GM19468 (cell line): ENCODE data around the gene GCNT1.
"Not testable (repeated sequence)": the region's sequence is repeated elsewhere in the genome, so short reads cannot be mapped to it uniquely, and the experiment has no call there.

Source experiments
- ATAC-seq: cut with Tn5 transposase; IDR thresholded peaks from one replicate; pipeline ENCODE4 v1.9.1; 2021; ENCODE audit warnings: mild to moderate bottlenecking, moderate library complexity, moderate number of reproducible peaks; ENCODE audit not compliant: unreplicated experiment; ENCODE audit errors: extremely low read depth

The GCNT1 gene

DNA sequence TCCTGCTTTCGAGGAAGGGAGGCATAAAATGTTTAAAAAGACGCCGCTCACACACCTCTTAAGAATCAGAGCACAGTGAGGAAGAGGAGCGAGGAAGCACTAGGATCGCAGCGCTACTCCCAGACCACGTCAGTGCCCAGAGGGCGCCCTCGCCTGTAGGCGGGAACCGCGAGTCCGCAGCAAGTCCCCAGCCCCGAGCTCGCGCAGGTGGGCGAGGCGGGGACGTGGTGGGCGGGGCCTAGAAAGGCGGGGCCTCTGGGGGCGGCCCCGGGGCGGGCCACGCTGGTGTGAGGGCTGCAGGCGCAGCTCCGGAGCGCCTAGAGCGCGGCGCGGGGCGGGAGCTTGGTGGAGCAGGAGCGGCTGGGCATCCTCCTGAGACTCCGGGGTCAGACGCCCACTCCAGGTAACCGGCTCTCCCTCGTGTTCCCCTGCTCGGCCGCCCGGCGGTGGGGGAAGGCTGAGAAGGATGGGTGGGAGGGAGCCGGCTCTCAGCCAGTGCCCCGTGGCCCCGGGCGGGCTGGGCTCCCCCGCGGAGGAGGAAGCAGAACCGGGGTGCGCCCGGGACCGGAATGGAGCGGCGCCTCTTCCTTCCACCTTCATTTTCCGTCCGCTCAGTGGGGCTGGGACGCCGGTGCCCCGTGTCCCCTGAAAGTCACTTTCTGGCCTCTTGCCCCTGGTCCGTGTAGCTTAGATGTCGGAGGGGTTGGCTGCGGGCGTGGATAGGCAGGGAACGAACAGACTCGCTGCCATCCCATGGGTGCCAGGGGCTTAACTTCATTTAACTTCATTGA is at the start of gene GCNT1:
GCNT1 (plus strand) TSS at position 280 of the 791 bp plus-strand sequence. CDS start 43,200 bp downstream, outside the sequence.
- ATAC-seq: peak; percentile 85

DNA sequence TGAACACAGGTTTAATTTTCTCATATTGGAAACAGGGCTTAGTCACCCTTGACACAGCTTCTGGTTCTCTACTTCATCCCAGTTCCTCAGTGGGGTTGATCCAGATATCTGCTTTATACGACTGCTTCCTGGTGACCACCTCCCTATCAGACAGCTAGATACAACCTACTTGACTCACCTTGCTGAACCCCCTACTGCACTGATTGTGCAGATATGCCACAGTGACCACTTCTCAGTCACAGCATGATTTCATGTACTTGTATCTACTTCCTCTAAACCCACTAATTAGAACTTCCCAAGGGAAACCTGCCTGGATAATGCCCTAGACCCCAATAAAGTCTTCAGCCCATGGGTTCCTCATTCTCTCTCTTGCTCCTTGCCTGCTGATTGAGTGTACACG is 46.3 kb upstream of the GCNT1 start:
- no peak for ATAC-seq

DNA sequence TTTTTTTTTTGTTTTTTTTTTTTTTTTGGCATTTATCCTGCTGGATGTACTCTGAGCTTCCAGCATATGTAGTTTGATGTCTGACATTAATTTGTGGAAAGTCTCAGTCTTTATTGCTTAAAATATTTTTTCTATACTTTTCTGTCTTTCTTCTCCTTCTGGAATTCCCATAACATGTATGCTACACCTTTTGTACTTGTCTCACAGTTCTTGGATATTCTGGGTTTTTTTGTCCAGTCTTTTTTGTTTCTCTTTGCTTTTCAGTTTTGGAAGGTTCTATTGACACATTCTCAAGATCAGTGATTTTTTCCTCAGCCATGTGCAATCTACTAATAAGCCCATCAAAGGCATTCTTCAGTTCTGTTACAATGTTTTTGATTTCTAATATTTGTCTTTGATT is 45.3 kb upstream of the GCNT1 start:
- no peak for ATAC-seq

DNA sequence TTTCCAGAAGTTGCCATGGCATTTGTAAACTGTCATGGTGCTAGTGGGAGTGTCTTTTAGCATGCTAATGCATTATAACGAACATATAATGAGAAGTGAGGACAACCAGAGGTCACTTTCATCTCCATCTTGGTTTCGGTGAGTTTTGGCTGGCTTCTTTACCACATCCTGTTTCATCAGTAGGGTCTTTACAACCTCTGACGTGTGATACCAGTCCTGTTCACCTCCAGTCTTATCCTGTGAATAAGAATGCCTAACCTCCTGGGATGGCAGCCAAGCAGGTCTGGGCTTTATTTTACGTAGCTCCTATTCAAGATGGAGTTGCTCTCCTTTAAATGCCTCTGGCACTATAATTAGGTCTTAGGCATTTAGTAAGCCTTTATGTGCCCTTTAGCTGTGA is 44.3 kb upstream of the GCNT1 start:
- peak; percentile 81 for ATAC-seq

DNA sequence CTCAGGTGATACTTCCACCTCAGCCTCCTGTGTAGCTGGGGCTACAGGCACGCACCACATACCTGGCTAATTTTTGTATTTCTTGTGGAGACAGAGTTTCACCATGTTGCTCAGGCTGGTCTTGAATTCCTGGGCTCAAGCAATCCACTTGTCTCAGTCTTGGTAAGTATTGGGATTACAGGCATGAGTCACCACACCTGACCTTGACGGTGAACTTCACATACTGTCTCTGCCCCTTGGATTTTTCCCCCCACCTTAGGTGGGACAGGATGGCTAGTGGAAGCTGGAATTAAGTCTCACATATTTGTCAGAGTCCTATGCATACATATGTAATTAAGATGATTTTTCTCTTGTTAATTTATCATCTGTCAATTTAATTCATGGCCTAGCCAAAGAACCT is 43.8 kb upstream of the GCNT1 start:
- ATAC-seq: no peak

DNA sequence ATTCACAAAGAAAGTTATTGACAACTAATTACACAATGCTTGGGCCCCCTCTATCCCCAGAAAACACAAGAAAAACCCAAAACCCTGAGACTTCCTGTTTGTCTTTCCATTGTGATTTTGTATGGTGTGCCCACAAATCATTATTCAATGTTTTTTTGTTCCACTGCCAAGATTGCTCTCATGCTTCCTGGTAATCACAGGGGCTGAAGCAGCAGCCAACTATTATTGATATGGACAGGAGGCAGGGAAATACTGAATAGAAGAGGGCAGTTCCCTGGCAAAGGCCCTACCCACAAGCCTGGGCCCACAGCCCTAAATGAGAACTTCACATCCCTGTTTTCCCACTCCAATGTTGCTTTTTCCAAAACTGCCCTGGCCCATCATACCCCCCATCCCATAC is 43.3 kb upstream of the GCNT1 start:
- no peak for ATAC-seq

DNA sequence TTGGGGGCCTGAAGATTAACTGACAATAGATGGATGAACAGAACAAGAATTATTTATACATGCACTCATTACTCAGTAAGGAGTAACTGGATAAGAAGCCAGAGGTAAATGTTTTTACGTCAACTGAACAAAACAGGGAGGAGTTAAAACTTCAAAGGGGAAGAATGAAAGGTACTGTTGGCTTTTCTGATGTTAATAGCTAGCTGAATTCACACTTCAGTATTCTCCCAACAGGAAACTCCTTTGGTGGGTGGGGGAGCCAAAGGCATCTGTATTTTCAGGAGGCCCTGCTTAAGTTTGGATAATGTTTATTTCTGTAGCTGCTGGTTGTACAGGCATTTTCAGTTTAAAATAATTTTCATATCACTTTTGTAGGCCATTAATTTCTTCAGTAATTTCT is 41.6 kb upstream of the GCNT1 start:
- no peak for ATAC-seq

DNA sequence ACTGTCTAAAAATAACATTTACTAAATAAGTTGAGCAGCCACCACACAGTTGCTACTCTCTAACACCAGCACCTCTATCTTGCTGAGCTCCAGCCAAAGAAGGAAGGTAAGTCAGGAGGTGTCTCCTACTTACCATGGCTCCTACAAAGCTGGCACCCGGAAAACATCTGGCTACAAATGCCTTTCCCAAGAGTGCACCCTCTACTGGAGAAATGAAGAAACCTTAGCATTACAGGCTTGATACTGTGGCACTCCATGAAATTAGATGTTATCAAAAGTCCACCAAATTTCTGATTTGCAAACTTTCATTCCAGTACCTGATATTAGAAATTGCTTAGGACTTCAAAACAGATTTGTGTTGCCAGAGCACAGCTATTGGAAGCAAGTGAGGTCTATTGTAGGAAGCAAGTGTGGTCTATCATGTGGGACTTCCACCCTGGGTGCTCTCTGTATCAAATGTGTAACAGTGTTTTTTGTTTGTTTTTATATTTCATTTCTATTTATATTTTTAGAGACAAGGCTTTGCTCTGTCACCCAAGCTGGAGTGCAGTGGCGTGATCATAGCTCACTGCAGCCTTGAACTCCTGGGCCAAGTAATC is 39.1 kb upstream of the GCNT1 start:
- no peak for ATAC-seq

DNA sequence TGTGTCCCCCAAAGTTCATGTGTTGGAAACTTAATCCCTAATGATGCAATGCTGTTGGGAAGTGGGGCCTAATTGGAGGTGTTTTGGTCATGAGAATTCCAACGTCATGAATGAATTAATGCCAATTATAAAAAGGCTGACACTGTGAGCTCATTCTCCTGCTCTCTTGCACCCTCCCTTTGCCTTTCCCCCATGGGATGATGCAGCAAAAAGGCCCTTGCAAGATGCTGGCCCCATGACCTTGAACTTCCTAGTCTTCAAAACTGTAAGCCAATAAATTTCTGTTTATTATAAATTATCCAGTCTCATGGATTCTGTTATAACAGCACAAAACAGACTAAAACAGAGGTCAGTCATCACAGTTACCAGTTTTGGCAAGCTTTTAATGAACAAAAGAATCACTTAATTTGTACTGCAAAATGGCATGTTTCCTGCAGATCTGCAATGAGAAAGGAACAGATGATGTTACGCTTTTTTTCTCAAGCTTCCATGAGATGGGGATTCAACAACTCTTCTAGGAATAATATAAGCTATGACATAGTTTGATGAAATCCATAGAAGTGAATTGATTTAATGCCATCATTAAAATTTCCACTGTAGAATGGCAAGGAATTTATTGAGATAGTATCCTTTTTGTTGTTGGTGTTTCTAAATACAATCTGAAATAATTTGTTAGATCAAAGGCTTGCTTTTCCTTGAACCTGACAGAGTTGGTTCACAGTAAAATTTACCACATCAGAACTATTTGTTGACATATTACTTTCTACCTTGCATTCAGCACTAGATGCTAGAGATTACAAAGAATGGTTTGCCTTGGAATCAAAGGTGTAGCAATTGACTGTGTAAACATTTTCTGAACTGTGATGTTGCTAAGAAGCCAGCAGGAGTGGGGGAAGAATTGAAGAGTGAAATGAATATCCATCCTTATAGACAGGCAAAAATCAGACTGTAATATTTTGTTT is 35.5 kb upstream of the GCNT1 start:
- ATAC-seq: no peak

DNA sequence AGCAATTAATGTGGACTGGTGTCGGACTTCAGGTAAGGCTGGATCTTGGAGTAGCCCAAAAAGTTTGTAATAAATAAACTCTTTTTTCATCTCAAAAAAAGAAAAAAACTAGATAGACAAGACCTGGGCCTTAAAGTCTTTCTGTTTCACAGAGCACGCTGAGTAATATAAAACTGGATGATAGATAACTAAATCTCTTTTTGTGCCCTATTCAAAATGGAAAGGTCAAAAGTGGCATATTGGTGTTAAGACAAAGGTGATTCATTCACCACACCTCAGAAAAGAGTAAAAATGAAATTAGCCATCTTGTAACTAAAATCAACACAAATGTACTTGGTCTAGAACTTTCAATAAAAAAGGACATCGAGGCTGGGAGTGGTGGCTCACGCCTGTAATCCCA is 34.5 kb upstream of the GCNT1 start:
- no peak for ATAC-seq

DNA sequence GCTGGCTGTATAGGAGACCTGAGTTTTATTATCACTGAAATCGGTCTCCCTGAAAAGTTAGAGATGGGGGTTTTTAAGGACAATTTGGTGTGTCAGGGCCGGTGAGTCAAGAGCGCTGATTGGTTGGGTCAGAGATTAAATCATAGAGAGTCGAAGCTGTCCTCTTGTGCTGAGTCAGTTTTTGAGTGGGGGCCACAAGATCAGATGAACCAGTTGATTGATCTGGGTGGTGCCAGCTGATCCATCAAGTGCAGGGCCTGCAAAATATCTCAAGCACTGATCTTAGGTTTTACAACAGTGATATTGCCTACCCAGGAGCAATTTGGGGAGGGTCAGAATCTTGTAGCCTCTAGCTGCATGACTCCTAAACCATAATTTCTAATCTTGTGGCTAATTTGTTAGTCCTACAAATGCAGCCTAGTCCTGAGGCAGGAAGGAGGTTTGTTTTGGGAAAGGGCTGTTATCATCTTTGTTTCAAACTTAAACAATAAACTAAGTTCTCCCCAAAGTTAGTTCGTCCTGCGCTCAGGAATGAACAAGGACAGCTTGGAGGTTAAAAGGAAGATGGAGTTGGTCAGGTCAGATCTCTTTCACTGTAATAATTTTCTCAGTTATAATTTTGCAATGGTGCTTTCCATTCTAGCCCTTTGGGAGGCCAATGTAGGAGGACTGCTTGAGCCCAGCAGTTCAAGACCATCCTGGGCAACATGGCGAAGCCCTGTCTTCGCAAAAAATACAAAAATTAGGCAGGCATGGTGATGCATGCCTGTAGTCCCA is 33.1 kb upstream of the GCNT1 start:
- no peak for ATAC-seq

DNA sequence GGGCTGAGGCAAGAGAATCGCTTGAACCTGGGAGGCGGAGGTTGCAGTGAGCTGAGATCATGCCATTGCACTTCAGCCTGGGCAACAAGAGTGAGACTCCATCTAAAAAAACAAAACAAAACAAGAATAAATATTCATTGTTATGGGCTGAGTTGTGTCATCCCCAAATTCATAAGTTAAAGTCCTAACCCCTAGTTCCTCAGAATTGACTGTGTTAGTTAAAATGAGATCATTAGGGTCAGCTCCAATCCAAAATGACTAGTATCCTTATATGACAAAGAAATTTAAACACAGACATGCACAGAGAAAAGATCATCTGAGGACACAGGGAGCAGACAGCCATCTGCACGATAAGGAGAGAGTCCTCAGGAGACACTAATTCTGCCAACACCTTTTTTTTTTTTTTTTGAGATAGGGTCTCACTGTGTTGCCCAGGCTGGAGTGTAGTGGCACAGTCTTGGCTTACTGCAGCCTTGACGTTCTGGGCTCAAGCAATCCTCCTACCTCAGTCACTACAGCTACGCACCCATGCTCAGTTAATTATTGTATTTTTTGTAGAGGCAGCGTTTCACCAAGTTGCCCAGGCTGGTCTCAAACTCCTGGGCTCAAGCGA is 32.1 kb upstream of the GCNT1 start:
- ATAC-seq: no peak

DNA sequence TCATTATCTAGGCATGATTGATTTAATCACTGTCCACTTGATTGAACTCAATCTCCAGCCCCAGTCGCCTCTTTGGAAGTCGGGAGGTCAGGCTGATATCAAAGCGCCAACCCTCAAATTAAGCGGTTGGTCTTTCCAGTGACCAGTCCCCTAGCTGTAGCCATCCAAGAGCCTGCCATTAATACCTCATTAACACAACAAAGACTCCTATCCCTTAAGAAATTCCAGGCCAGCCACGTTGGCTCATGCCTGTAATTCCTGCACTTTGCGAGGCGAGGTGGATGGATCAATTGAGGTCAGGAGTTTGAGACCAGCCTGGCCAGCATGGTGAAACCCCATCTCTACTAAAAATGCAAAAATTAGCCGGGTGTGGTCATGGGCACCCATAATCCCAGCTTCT is 27.4 kb upstream of the GCNT1 start:
- ATAC-seq: no peak

DNA sequence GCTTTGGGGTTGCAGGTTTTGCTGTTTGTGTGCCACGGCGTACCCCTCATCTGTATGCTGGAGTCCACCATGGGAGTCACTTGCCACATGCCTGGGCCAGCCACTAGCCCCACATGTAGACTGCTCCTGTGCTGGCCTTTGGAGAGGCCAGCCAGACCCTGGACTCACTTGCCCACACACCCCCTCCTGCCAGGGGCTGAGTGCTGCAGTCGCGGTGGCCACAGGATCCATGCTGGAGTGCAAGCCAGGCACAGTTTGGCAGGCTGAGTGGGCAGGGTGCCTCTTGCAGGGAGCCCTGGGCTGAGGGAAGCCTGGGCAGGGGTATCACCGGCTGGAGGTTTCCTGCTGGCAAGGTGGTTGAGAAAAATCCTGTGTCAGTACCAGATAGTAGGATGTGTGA is 25.6 kb upstream of the GCNT1 start:
- no peak for ATAC-seq

DNA sequence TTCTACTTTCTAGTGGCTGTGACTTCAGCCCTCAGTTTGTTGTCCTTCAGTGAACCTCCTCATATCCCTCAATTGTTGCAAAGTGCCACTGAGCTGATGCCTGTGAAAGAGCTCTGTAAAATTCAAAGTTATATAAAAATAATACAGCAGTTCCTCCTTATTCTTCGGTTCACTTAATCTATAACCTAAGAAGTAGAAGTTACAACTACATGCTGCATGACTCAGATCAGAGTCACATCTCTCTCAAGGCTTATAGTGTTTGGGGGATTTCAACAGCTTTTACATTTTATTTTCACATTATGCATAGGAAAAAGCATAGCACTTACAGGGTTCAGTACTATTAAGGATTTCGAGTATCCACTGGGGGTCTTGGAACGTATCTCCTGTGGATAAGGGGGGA is 25.1 kb upstream of the GCNT1 start:
- ATAC-seq: no peak

DNA sequence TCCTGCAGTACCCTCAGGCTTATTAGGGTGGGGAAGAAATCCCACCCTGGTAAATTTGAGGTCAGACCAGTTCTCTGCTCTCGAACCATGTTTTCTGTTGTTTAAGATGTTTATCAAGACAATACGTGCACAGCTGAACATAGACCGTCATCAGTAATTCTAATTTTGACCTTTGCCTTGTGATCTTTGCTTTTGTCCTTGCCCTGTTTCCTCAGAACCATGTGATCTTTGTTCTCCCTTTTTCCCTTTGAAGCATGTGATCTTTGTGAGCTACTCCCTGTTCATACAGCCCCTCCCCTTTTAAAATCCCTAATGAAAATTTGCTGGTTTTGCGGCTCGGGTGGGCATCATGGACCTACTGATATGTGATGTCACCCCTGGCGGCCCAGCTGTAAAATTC is 24.1 kb upstream of the GCNT1 start:
- ATAC-seq: not testable (repeated sequence)

DNA sequence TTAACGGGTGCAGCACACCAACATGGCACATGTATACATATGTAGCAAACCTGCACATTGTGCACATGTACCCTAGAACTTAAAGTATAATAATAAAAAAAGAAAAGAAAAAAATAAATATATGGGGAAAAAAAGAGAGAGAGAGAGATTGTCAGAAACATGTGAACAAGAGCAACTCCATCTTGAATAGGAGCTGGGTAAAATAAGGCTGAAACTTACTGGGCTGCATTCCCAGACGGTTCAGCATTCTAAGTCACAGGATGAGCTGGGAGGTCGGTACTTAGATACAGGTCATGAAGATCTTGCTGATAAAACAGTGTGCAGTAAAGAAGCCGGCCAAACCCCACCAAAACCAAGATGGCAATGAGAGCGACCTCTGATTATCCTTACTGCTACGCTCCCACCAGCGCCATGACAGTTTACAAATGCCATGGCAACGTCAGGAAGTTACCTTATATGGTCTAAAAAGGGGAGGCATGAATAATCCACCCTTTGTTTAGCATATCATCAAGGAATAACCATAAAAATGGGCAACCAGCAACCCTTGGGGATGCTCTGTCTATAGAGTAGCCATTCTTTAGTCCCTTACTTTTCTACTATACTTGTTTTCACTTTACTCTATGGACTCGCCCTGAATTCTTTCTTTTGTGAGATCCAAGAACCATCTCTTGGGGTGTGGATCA is 21.8 kb upstream of the GCNT1 start:
- ATAC-seq: not testable (repeated sequence)

DNA sequence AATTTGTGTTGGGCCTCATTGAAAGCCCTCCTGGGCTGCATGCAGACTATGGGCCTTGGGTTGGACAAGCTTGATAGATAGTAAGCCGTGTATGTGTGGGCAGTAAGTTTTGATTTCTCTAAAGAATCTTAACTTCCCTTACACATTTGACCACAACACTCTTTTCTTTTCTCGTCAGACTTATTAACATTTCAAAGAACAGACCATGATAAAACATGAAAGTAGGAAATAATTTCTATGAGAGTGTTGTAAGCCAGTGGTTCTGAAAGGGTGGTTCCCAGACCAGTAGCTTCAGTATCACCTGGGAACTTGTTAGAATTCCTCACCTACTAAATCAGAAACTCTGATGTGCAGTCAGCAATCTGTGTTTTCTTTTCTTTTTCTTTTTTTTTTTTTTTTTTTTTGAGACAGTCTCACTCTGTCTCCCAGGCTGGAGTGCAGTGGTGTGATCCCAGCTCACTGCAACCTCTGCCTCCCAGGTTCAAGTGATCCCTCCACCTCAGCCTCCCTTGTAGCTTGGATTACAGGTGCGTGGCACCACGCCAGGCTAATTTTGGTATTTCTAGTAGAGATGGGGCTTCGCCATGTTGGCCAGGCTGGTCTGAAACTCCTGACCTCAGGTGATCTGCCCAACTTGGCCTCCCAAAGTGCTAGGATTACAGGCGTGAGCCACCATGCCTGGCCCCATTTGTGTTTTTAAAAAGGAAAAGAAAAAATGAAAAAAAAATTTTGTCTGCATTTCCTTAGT is 20.0 kb upstream of the GCNT1 start:
- ATAC-seq: peak; percentile 35
